Astrocyte (in vitro differentiated cells and primary cell): ENCODE measurements around the gene CYLD.

Source experiments
- EZH2 ChIP-seq: IDR thresholded peaks from 2 replicates; pipeline ENCODE4 v1.6.1; 2012; ENCODE audit warnings: mild to moderate bottlenecking, low read length, inconsistent platforms; ENCODE audit not compliant: insufficient read depth
- TF ChIP-seq, protein P1 (sequence below): IDR thresholded peaks from 2 replicates; pipeline ENCODE4 v1.5.1; 2011; ENCODE audit warnings: low read depth, mild to moderate bottlenecking, inconsistent platforms, low read length, moderate library complexity; ENCODE audit not compliant: insufficient read depth

- TF ChIP-seq, protein P1, sequence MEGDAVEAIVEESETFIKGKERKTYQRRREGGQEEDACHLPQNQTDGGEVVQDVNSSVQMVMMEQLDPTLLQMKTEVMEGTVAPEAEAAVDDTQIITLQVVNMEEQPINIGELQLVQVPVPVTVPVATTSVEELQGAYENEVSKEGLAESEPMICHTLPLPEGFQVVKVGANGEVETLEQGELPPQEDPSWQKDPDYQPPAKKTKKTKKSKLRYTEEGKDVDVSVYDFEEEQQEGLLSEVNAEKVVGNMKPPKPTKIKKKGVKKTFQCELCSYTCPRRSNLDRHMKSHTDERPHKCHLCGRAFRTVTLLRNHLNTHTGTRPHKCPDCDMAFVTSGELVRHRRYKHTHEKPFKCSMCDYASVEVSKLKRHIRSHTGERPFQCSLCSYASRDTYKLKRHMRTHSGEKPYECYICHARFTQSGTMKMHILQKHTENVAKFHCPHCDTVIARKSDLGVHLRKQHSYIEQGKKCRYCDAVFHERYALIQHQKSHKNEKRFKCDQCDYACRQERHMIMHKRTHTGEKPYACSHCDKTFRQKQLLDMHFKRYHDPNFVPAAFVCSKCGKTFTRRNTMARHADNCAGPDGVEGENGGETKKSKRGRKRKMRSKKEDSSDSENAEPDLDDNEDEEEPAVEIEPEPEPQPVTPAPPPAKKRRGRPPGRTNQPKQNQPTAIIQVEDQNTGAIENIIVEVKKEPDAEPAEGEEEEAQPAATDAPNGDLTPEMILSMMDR: no peak
- TF ChIP-seq EZH2: no peak
These were observed 95.4 kb downstream of the CYLD start for GRCh38 chr16:50837324-50837723.
